ENCODE data around the gene SEC24D. TPM values are rescaled to one million over a fixed set of nuclear protein-coding genes. Genes with fewer than 3 reads are reported as not detected.

SEC24D gene
- total RNA-seq, 2 experiments from 2014 or later = 40.3 to 40.6 TPM

- Mint-ChIP-seq H3K4me1 (no peaks in the 10 kb centered on the region), H3K27ac (no peak overlapping the region), H3K9me3 (ENCODE audit: low read depth) (no peaks in the 10 kb centered on the region), H3K36me3 (peaks cover 27% of the 10 kb centered on the region), H3K4me3 (no peak overlapping the region), H3K27me3 (no peaks in the 10 kb centered on the region)
- DNase-seq (no peak), ATAC-seq (no peak)
- CTCF ChIA-PET = interaction anchor here (0.7 to 1.2 kb wide), 3 partner anchors 10 to 151 kb away, joined by 3 to 5 read pairs (median 5); no protein-coding TSS in a partner anchor
Observed at GRCh38 chr4:118741301-118741855, 94.5 kb downstream of the SEC24D start.

- Mint-ChIP-seq H3K9me3 (ENCODE audit: low read depth) (no peaks in the 10 kb centered on the region), H3K27me3 (no peaks in the 10 kb centered on the region), H3K36me3 (peaks cover 30% of the 10 kb centered on the region), H3K27ac (no peak overlapping the region), H3K4me3 (no peak overlapping the region), H3K4me1 (no peaks in the 10 kb centered on the region)
- ATAC-seq (no peak), DNase-seq (no peak)
- CTCF ChIA-PET = interaction anchor here (1.0 to 1.2 kb wide), 2 partner anchors 10 to 151 kb away, joined by 5 read pairs; no protein-coding TSS in a partner anchor
Observed at GRCh38 chr4:118740869-118741268, 95.1 kb downstream of the SEC24D start.

DNA sequence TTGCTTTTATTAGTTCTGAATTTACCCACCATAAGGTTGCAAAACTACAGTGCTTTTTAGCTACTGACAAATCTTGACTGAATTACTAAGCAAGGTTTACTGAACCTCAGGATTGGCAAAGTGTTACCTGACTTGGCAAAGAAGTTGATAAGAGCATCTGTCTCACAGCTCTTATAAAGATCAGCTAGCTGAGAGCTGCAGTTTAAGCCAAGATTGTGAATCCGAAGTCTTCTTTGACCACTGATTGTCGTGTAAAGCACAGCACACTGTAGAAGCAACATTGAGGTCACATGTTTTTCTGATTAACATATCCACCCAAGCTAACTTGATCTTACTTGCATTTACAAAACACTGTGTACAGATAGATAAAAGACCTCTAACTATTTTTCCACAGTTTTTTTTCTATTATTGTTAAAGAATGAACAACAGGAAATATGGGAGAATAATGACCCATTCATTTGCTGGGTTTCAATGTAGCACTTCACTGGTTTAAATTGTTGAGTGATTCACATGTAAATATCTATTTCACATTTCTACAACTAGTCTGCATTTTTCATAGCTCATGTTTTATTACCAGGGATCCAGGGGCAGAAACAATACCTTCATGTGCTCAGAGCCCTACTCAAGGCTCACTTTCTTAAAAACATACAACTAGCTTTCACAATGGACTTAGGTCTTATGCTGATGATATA is 96.8 kb downstream of the SEC24D start:
- Mint-ChIP-seq H3K27me3 (no peaks in the 10 kb centered on the region), H3K9me3 (ENCODE audit: low read depth) (no peaks in the 10 kb centered on the region), H3K4me1 (no peaks in the 10 kb centered on the region), H3K4me3 (no peak overlapping the region), H3K27ac (no peak overlapping the region), H3K36me3 (peaks cover 25% of the 10 kb centered on the region)
- CTCF ChIA-PET = interaction anchor here (1.1 to 1.6 kb wide), 3 partner anchors 33 to 152 kb away, joined by 3 to 4 read pairs (median 4); partner anchors contain the start of gene SYNPO2
- DNase-seq (no peak), ATAC-seq (no peak)

DNA sequence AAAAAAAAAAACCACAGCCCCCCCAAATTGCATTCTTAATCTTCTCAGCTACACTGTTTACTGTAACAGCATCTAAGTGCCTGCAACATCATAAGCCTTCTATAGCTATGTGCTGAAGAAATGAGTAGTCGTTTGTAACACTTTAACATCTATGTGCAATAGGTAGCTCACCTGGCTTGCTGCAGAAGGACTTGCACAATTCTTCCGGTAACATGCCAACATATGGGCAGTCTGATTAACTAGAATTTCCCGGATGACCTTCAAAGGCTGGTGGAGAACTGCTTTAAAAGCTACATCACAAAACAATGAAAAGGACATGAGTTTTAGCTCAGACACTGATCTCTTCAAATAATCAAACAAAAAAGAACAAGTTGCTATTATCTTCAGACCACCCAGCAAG is 97.8 kb downstream of the SEC24D start:
- Mint-ChIP-seq H3K36me3 (peaks cover 20% of the 10 kb centered on the region), H3K4me1 (no peaks in the 10 kb centered on the region), H3K27ac (no peak overlapping the region), H3K27me3 (no peaks in the 10 kb centered on the region), H3K9me3 (ENCODE audit: low read depth) (no peaks in the 10 kb centered on the region), H3K4me3 (no peak overlapping the region)
- CTCF ChIA-PET = interaction anchor here (1.3 kb wide), 1 partner anchor 8 kb away, joined by 3 read pairs; no protein-coding TSS in a partner anchor
- ATAC-seq = no peak
- DNase-seq = no peak

DNA sequence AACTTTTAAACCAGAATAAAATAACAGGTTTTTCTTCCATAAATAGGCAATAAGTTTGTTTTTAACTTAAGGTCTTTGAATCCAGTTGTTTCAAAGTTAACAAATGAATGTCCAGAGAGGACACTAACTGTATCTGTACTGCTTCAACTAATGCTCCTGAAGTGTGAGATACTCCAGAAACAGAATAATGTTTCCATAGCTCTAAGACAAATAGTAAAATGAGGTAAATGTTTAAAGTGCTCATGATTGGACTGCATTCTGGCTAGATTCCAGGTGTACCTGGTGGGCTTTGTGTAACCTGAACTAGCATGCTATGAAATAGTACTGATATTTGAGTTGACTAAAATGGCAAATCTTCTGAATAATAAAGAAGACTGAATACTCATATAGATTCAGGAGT is 99.0 kb downstream of the SEC24D start:
- DNase-seq (no peak), ATAC-seq (no peak)
- H3K27me3 Mint-ChIP-seq = no peaks in the 10 kb centered on the region
- H3K36me3 Mint-ChIP-seq = peaks cover 21% of the 10 kb centered on the region
- H3K27ac Mint-ChIP-seq = no peak overlapping the region
- CTCF ChIA-PET = interaction anchor here (1.3 kb wide), 1 partner anchor 9 kb away, joined by 3 read pairs; no protein-coding TSS in a partner anchor
- H3K9me3 Mint-ChIP-seq (ENCODE audit: low read depth) = no peaks in the 10 kb centered on the region
- H3K4me3 Mint-ChIP-seq = no peak overlapping the region
- H3K4me1 Mint-ChIP-seq = no peaks in the 10 kb centered on the region

GRCh38 chr4:118734491-118735205 is 101.3 kb downstream of the SEC24D start:
- Mint-ChIP-seq H3K4me3 (no peak overlapping the region), H3K27ac (no peak overlapping the region), H3K9me3 (ENCODE audit: low read depth) (no peaks in the 10 kb centered on the region), H3K36me3 (peaks cover 25% of the 10 kb centered on the region), H3K4me1 (peaks cover 8% of the 10 kb centered on the region), H3K27me3 (no peaks in the 10 kb centered on the region)
- no peak for ATAC-seq
- CTCF ChIA-PET = no interaction called here
- DNase-seq = no peak

GRCh38 chr4:118732591-118733330 is 103.2 kb downstream of the SEC24D start:
- Mint-ChIP-seq H3K4me3 (no peak overlapping the region), H3K9me3 (ENCODE audit: low read depth) (no peaks in the 10 kb centered on the region), H3K27me3 (no peaks in the 10 kb centered on the region), H3K27ac (no peak overlapping the region), H3K36me3 (peaks cover 28% of the 10 kb centered on the region), H3K4me1 (peaks cover 14% of the 10 kb centered on the region)
- CTCF ChIA-PET = no interaction called here
- DNase-seq (no peak), ATAC-seq (no peak)

DNA sequence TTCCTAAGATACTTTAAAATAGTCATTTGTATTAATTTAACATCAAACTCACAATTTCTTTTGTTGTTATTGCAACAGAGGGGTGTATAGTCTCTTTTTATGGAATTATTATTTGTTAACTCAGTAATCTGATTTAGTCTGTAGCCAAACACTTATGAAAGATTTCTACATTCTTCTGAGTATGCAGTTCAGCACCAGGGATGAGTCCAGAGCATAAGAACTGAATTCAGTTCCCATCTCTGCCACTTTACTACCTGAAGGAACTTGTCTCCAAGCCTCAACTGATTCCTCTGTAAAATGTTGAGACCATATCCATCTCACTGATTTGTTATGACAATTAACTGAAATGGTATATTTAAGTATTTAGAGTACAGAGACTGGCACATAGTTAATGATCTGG is 105.2 kb downstream of the SEC24D start:
- H3K36me3 Mint-ChIP-seq = peaks cover 41% of the 10 kb centered on the region
- no peak overlapping the region for H3K27ac Mint-ChIP-seq
- CTCF ChIA-PET = interaction anchor here (1.4 kb wide), 1 partner anchor 16 kb away, joined by 3 read pairs; no protein-coding TSS in a partner anchor

DNA sequence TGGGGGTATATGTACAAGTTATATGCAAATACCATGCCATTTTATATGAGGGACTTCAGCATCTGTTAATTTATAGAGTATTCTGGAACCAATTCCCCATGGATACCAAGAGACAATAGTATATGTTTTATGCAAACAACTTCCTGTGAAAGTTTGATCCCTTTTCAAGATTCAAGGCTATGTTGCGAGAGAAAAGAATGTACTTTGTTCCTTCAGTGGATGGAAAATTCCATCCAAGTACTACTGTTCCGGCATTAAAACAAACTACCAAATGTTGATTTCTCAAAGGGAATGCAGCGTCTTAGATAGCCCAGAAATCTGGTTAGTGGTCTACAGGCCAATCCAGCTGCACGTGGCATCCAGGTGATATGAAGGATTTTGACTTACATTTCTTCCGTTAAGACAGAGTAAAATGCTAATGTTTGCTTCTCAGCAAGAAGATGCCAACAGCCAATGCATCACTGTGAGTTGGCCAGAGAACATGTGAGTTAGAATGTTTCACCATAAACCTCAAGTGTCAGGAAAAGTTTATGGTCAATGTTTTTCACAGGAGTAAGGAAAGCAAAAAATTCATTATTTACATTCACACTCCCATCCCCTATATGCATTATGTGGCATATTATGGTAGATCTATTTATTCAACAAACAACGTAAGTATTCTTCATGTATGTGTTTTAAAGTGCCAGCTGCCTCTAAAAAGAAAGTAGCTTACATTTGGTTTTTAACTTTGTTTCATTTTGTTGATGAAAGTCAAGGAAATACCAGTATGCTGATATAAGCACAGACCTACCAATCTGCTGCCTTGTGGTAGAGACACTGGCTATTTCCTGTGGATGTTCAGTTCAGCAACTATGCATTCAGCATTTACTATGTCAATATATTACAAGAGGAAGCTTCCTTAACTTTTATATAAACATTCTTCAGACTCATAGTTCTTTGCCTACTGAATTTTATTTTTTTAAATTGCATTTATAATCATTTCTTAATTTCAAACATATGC is 106.3 kb downstream of the SEC24D start:
- peaks cover 21% of the 10 kb centered on the region for H3K4me1 Mint-ChIP-seq
- peak overlapping the region; percentile 69 for H3K27ac Mint-ChIP-seq
- no peaks in the 10 kb centered on the region for H3K27me3 Mint-ChIP-seq
- no peak overlapping the region for H3K4me3 Mint-ChIP-seq
- ATAC-seq (peak; percentile 80), DNase-seq (no peak)
- CTCF ChIA-PET = interaction anchor here (0.7 to 1.4 kb wide), 3 partner anchors 9 to 45 kb away, joined by 3 read pairs; partner anchors contain the start of gene METTL14
- H3K9me3 Mint-ChIP-seq (ENCODE audit: low read depth) = no peaks in the 10 kb centered on the region
- peaks cover 45% of the 10 kb centered on the region for H3K36me3 Mint-ChIP-seq

More for the DNA sequence above, 105.2 kb downstream of the SEC24D start:
- Mint-ChIP-seq H3K4me3 (no peak overlapping the region), H3K27me3 (no peaks in the 10 kb centered on the region), H3K9me3 (ENCODE audit: low read depth) (no peaks in the 10 kb centered on the region), H3K4me1 (peaks cover 21% of the 10 kb centered on the region)
- no peak for ATAC-seq
- no peak for DNase-seq

DNA sequence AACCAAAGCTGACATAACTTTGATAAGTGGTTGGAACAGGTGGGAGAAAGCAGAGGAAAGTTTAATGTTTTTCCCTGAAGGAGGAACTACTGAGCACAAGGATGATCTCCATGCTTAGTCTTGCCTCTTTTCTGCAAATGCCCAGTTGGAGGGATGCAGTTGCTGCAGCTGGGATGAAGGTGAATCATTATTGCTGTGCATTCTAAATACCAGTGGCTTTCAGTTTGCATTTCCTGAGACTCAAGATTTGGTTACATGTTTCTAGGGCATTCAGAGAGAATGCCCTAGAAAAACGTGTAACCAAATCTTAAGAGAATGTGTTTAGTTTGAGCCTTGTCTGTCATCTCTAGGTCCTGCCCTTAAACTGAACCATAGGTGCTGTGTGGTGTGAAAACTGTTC is 108.6 kb downstream of the SEC24D start:
- Mint-ChIP-seq H3K27ac (no peak overlapping the region), H3K9me3 (ENCODE audit: low read depth) (no peaks in the 10 kb centered on the region), H3K27me3 (no peaks in the 10 kb centered on the region), H3K36me3 (peaks cover 48% of the 10 kb centered on the region), H3K4me3 (no peak overlapping the region), H3K4me1 (peaks cover 26% of the 10 kb centered on the region)
- CTCF ChIA-PET = no interaction called here
- ATAC-seq (no peak), DNase-seq (no peak)

DNA sequence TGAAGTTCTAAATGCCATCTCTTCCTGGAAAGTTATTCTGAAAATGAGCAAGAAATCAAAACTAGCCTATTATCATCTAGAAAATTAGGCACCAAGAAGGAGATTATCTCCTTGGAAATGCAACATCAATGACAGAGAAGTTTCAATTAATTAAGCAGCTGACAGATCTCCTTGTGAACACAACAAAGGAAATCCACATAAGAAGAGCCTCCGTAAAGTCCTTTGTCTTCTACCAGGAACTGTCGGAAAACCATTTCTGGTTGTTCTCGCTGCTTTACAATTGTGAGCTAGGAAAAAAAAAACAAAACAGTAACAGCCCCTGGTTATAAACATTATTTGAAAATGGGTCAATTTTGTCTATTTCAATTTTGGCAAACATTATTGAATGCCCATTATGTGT is 112.6 kb downstream of the SEC24D start:
- Mint-ChIP-seq H3K9me3 (ENCODE audit: low read depth) (no peaks in the 10 kb centered on the region), H3K27ac (no peak overlapping the region), H3K4me3 (no peak overlapping the region), H3K27me3 (no peaks in the 10 kb centered on the region), H3K4me1 (peaks cover 13% of the 10 kb centered on the region), H3K36me3 (peaks cover 35% of the 10 kb centered on the region)
- DNase-seq (no peak), ATAC-seq (no peak)
- CTCF ChIA-PET = interaction anchor here (0.6 kb wide), 1 partner anchor 167 kb away, joined by 3 read pairs; no protein-coding TSS in a partner anchor

- DNase-seq (no peak), ATAC-seq (no peak)
- no peaks in the 10 kb centered on the region for H3K9me3 Mint-ChIP-seq (ENCODE audit: low read depth)
- H3K4me1 Mint-ChIP-seq = peaks cover 6% of the 10 kb centered on the region
- H3K27me3 Mint-ChIP-seq = no peaks in the 10 kb centered on the region
- H3K4me3 Mint-ChIP-seq = no peak overlapping the region
- H3K27ac Mint-ChIP-seq = no peak overlapping the region
- CTCF ChIA-PET = no interaction called here
- peaks cover 31% of the 10 kb centered on the region for H3K36me3 Mint-ChIP-seq
Observed at GRCh38 chr4:118721752-118722151, 114.2 kb downstream of the SEC24D start.
